Measurements from ENCODE around the gene PMFBP1. TPM values are rescaled to one million over a fixed set of nuclear protein-coding genes. Genes with fewer than 3 reads are reported as not detected.

PMFBP1 gene
- polyA plus RNA-seq (2013, experiment 1 of 4) = 2.0 TPM
- 1.3 TPM for polyA plus RNA-seq (2013, experiment 2 of 4)
- polyA plus RNA-seq (2013, experiment 3 of 4) = 1.1 TPM
- 1.4 TPM for polyA plus RNA-seq (2013, experiment 4 of 4)

DNA sequence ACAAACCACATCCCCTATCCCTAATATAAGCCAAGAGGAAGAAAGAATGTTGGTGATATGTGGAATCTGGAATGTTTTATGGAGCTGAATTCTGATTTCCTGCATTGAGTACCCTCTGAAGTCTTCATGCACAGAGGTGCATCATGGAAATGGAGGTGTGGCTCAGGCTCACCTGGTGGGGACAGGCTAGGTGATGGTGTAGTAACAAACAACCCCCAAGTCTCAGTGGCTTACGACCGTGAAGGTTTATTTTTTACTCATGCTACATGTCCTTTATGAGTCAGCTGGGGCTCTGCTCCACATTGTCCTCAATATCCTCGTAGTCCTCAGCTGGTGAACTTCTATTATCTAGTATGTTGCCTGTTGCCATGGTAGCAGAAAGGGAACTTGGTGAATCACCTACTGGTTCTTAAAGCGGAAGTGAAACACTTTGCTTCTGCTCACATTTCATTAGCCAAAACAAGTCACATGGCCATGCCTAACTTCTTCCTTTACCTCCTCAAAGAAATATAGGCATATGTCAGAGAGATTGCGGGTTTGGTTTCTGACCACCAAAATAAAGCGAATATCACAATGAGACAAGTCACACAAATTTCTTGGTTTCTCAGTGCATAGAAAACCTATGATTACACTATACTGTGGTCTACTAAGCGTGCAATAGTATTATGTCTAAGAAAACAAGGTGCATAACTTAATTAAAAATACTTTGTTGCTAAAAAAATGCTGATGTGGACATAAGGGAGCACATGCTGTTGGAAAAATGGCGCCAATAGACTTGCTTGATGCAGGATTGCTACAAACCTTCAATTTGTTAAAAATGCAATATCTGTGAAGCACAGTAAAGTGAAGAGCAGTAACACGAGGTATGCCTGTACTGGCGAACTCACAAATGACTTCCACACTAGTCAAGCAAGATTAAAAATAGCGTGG, at the start of gene PMFBP1:
Gene PMFBP1 (minus strand): TSS at position 51 of the 930 bp plus-strand sequence. CDS start 947 bp downstream, outside the sequence.
- H3K27ac ChIP-seq (ENCODE audit: insufficient read depth, low read depth, low read length, poor library complexity, severe bottlenecking) = no peak within 1 kb of the TSS
- H3K4me3 ChIP-seq (ENCODE audit: insufficient read depth, low read depth, low read length) = no peak within 1 kb of the TSS
- no peaks in the 10 kb centered on the region for H3K4me1 ChIP-seq (ENCODE audit: control insufficient read depth, insufficient read depth, low read length)
- no peaks in the 10 kb centered on the region for H3K9me3 ChIP-seq (ENCODE audit: control insufficient read depth, low read length)
- H3K36me3 ChIP-seq (ENCODE audit: control insufficient read depth, insufficient read depth, low read length) = no peaks in the 10 kb centered on the region
- H3K27me3 ChIP-seq (ENCODE audit: control insufficient read depth, insufficient read depth, low read length, poor library complexity, severe bottlenecking) = no peaks in the 10 kb centered on the region
- WGBS, 2 experiments = 90 to 92% methylated on average over 10 to 11 of the region's 11 CpGs

DNA sequence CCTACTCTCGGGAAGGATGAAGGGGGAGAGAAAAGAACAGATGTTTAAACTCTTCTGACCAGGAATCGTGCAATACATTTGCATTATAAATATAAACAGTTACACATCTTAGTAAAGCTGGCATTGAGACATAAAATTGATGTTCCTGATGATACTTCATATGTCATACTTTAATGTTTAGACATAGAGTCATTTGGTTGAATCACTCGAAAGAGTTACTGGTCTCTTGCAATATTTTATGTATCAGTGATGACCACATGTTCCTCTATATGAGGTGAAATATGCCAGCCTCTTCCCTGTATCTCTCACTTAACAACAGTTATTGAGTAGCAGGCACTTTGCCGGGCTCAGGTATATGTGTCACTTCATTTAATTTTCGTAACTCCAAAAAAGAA, 49.7 kb upstream of the PMFBP1 start:
- Histone ChIP-seq H3K4me3 (ENCODE audit: insufficient read depth, low read depth, low read length) (no peak overlapping the region), H3K4me1 (ENCODE audit: control insufficient read depth, insufficient read depth, low read length) (peaks cover 5% of the 10 kb centered on the region), H3K36me3 (ENCODE audit: control insufficient read depth, insufficient read depth, low read length) (no peaks in the 10 kb centered on the region), H3K27me3 (ENCODE audit: control insufficient read depth, insufficient read depth, low read length, poor library complexity, severe bottlenecking) (no peaks in the 10 kb centered on the region), H3K27ac (ENCODE audit: insufficient read depth, low read depth, low read length, poor library complexity, severe bottlenecking) (no peak overlapping the region), H3K9me3 (ENCODE audit: control insufficient read depth, low read length) (no peaks in the 10 kb centered on the region)
- WGBS, 2 experiments = 91 to 96% methylated on average over 4 of the region's 5 CpGs

DNA sequence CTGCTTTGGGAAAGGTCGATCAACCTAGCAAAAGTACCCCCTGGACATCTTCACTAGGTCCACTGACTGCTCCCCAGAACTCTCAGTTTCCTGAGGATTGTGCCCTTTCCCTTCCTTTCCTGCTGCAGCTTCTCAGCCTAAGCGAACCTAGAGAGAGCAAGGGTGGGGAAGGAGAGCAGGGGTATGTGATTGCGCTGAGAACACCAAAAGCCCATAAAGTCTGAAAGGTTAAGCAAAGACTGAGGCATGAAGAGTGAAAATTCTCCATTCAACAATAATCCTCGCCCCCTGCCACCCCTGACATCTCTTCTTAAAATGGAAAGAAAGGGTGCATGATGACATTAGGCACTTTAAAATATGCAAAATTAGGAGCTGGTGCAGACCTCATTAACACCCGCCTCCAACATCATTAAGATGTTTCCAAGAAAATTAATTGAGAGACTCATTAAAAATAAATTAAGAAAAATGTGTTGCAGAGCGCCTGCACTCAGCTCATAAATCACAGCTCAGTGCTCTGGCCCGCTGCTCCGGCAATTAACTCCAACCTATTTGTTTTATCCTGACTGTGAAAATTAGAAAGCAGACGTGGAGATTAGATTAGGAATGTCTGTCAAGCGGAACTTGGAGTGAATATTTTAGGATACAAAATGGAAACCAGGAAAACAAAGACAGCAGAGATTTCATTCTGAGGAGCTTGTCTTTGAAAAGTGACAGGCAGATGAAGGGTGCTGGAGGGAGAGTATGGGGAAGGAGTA, 49.1 kb upstream of the PMFBP1 start:
- no peak overlapping the region for H3K4me3 ChIP-seq (ENCODE audit: insufficient read depth, low read depth, low read length)
- H3K27ac ChIP-seq (ENCODE audit: insufficient read depth, low read depth, low read length, poor library complexity, severe bottlenecking) = no peak overlapping the region
- no peaks in the 10 kb centered on the region for H3K36me3 ChIP-seq (ENCODE audit: control insufficient read depth, insufficient read depth, low read length)

GRCh38 chr16:72219282-72219681, 47.3 kb upstream of the PMFBP1 start:
- WGBS, 2 experiments = 92 to 95% methylated on average over 8 of the region's 8 CpGs
- Histone ChIP-seq H3K36me3 (ENCODE audit: control insufficient read depth, insufficient read depth, low read length) (no peaks in the 10 kb centered on the region), H3K4me1 (ENCODE audit: control insufficient read depth, insufficient read depth, low read length) (peaks cover 5% of the 10 kb centered on the region), H3K9me3 (ENCODE audit: control insufficient read depth, low read length) (peaks cover 5% of the 10 kb centered on the region), H3K27ac (ENCODE audit: insufficient read depth, low read depth, low read length, poor library complexity, severe bottlenecking) (no peak overlapping the region), H3K4me3 (ENCODE audit: insufficient read depth, low read depth, low read length) (no peak overlapping the region), H3K27me3 (ENCODE audit: control insufficient read depth, insufficient read depth, low read length, poor library complexity, severe bottlenecking) (no peaks in the 10 kb centered on the region)

More for the DNA sequence above, 49.1 kb upstream of the PMFBP1 start:
- 89 to 92% methylated on average over 7 to 9 of the region's 10 CpGs for WGBS, 2 experiments
- Histone ChIP-seq H3K27me3 (ENCODE audit: control insufficient read depth, insufficient read depth, low read length, poor library complexity, severe bottlenecking) (no peaks in the 10 kb centered on the region), H3K4me1 (ENCODE audit: control insufficient read depth, insufficient read depth, low read length) (peaks cover 5% of the 10 kb centered on the region), H3K9me3 (ENCODE audit: control insufficient read depth, low read length) (no peaks in the 10 kb centered on the region)

DNA sequence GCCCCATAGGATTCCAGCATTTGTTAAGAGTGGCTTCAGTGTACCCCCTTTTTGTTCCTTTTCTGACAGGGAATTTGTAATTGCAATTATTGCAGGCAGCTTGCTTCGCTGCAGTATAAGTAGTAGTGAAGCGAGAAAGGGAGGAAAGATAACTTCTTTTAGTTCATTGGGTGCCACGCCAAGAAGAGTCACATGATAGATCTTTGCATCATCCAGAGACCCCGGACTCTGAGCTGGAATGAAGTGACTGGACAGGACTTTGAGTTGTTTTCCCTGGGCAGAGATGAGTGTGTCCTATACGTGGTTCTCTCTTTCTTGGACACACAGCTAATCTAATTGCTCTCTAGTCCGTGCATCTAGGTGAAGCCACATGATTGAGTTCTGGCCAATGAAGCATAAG, 44.8 kb upstream of the PMFBP1 start:
- WGBS, 2 experiments = 90 to 92% methylated on average over 5 to 6 of the region's 6 CpGs
- H3K27ac ChIP-seq (ENCODE audit: insufficient read depth, low read depth, low read length, poor library complexity, severe bottlenecking) = no peak overlapping the region

DNA sequence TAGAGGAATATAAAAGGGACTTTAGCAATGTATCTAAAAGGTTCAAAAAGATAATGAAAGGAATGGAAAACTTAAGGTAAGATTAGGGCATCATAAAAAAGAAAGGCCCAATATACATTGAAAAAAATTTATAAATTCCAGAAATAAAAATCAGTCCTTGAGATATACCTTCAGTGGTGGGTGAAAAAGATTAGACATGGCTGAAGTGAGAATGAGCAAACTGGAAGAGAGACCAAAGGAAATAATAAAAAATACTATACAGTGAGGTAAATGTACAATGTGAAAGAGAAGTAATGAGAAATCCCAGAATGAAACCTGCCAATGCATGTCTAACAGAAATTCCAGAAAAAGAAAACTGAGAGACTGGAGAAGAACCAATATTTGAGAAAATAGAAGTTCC, 42.9 kb upstream of the PMFBP1 start:
- Histone ChIP-seq H3K9me3 (ENCODE audit: control insufficient read depth, low read length) (peaks cover 5% of the 10 kb centered on the region), H3K4me1 (ENCODE audit: control insufficient read depth, insufficient read depth, low read length) (peaks cover 3% of the 10 kb centered on the region), H3K4me3 (ENCODE audit: insufficient read depth, low read depth, low read length) (no peak overlapping the region), H3K36me3 (ENCODE audit: control insufficient read depth, insufficient read depth, low read length) (no peaks in the 10 kb centered on the region), H3K27ac (ENCODE audit: insufficient read depth, low read depth, low read length, poor library complexity, severe bottlenecking) (no peak overlapping the region), H3K27me3 (ENCODE audit: control insufficient read depth, insufficient read depth, low read length, poor library complexity, severe bottlenecking) (no peaks in the 10 kb centered on the region)

More for the DNA sequence above, 44.8 kb upstream of the PMFBP1 start:
- H3K27me3 ChIP-seq (ENCODE audit: control insufficient read depth, insufficient read depth, low read length, poor library complexity, severe bottlenecking) = no peaks in the 10 kb centered on the region
- peaks cover 5% of the 10 kb centered on the region for H3K4me1 ChIP-seq (ENCODE audit: control insufficient read depth, insufficient read depth, low read length)
- no peaks in the 10 kb centered on the region for H3K36me3 ChIP-seq (ENCODE audit: control insufficient read depth, insufficient read depth, low read length)
- H3K4me3 ChIP-seq (ENCODE audit: insufficient read depth, low read depth, low read length) = no peak overlapping the region
- peaks cover 5% of the 10 kb centered on the region for H3K9me3 ChIP-seq (ENCODE audit: control insufficient read depth, low read length)

DNA sequence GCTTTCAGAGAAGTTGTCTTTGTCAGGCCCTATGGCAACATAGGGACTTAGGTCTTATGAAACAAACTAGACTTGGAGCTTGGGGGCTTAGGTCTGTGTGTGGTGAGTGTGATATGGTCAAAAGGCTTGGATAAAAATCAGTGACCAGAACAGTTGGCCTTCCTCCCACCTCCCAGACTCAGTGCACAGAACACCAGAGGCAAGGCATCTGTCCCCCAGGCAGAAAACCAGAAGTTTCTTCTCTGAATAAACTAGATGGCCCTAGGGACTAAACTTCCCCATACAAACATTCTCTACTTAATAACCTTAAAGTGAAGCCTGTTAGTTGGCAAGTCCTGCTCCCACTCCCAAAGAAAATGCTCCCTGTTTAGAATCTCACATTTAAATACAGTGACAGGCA, 39.2 kb upstream of the PMFBP1 start:
- Histone ChIP-seq H3K4me3 (ENCODE audit: insufficient read depth, low read depth, low read length) (no peak overlapping the region), H3K27me3 (ENCODE audit: control insufficient read depth, insufficient read depth, low read length, poor library complexity, severe bottlenecking) (no peaks in the 10 kb centered on the region), H3K9me3 (ENCODE audit: control insufficient read depth, low read length) (peaks cover 5% of the 10 kb centered on the region), H3K4me1 (ENCODE audit: control insufficient read depth, insufficient read depth, low read length) (peaks cover 3% of the 10 kb centered on the region), H3K36me3 (ENCODE audit: control insufficient read depth, insufficient read depth, low read length) (no peaks in the 10 kb centered on the region), H3K27ac (ENCODE audit: insufficient read depth, low read depth, low read length, poor library complexity, severe bottlenecking) (no peak overlapping the region)

DNA sequence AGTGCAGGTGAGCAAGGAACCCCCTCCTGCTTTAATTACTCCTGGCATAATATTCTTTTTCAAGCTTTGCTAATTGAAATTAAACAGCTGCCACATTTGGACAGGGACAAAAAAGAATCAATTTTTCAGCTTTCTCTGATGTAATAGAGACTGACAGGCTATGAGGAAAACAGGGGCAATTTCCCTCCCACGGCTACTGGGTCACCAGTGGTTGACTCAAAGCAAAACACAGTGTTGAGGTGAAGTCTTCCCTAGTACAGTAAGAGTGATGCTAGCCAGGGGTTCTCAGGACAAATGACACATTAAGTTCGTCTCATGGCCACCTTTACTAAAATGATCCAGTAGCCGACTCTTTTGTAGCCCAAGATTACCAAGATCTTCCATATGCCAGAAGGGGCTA, 38.6 kb upstream of the PMFBP1 start:
- WGBS, 2 experiments = 90 to 95% methylated on average over 3 of the region's 3 CpGs
- peaks cover 5% of the 10 kb centered on the region for H3K9me3 ChIP-seq (ENCODE audit: control insufficient read depth, low read length)
- H3K4me3 ChIP-seq (ENCODE audit: insufficient read depth, low read depth, low read length) = no peak overlapping the region
- H3K36me3 ChIP-seq (ENCODE audit: control insufficient read depth, insufficient read depth, low read length) = no peaks in the 10 kb centered on the region
- H3K4me1 ChIP-seq (ENCODE audit: control insufficient read depth, insufficient read depth, low read length) = peaks cover 3% of the 10 kb centered on the region
- no peak overlapping the region for H3K27ac ChIP-seq (ENCODE audit: insufficient read depth, low read depth, low read length, poor library complexity, severe bottlenecking)
- no peaks in the 10 kb centered on the region for H3K27me3 ChIP-seq (ENCODE audit: control insufficient read depth, insufficient read depth, low read length, poor library complexity, severe bottlenecking)

GRCh38 chr16:72210072-72210471, 38.1 kb upstream of the PMFBP1 start:
- Histone ChIP-seq H3K27me3 (ENCODE audit: control insufficient read depth, insufficient read depth, low read length, poor library complexity, severe bottlenecking) (no peaks in the 10 kb centered on the region), H3K36me3 (ENCODE audit: control insufficient read depth, insufficient read depth, low read length) (no peaks in the 10 kb centered on the region), H3K9me3 (ENCODE audit: control insufficient read depth, low read length) (peaks cover 4% of the 10 kb centered on the region), H3K27ac (ENCODE audit: insufficient read depth, low read depth, low read length, poor library complexity, severe bottlenecking) (no peak overlapping the region), H3K4me3 (ENCODE audit: insufficient read depth, low read depth, low read length) (no peak overlapping the region), H3K4me1 (ENCODE audit: control insufficient read depth, insufficient read depth, low read length) (peaks cover 3% of the 10 kb centered on the region)
- WGBS, 2 experiments = 93 to 98% methylated on average over 3 of the region's 3 CpGs

- Histone ChIP-seq H3K4me1 (ENCODE audit: control insufficient read depth, insufficient read depth, low read length) (peaks cover 3% of the 10 kb centered on the region), H3K9me3 (ENCODE audit: control insufficient read depth, low read length) (no peaks in the 10 kb centered on the region), H3K27me3 (ENCODE audit: control insufficient read depth, insufficient read depth, low read length, poor library complexity, severe bottlenecking) (no peaks in the 10 kb centered on the region), H3K36me3 (ENCODE audit: control insufficient read depth, insufficient read depth, low read length) (no peaks in the 10 kb centered on the region), H3K27ac (ENCODE audit: insufficient read depth, low read depth, low read length, poor library complexity, severe bottlenecking) (no peak overlapping the region), H3K4me3 (ENCODE audit: insufficient read depth, low read depth, low read length) (no peak overlapping the region)
- 87 to 89% methylated on average over 3 of the region's 3 CpGs for WGBS, 2 experiments
Measured at GRCh38 chr16:72206299-72206698, 34.3 kb upstream of the PMFBP1 start.
